G401 (cell line): ENCODE measurements around the gene DENND11. TPM values are rescaled to one million over a fixed set of nuclear protein-coding genes. Genes with fewer than 3 reads are reported as not detected.

ENCODE experiments used
- DNase-seq: peaks from one replicate; pipeline ENCODE4 v3.0.0-alpha.2; 2015; ENCODE audit warnings: low spot score
- in situ Hi-C: cut with HindIII; loops from 2 replicates; pipeline ENCODE4 v1.10.0; 2016; ENCODE audit warnings: low sequenced_read_pairs, mixed read lengths
- total RNA-seq: library from RNA; depleted of rRNA; stranded (reverse); fragments of >200 nt; shearing (Covaris generic); gene quantifications from 2 replicates; pipeline ENCODE4 v1.2.3, GENCODE V29; 2014

DENND11 gene
- total RNA-seq, 1 experiment from 2014 or later, result 1.7 TPM

DNA sequence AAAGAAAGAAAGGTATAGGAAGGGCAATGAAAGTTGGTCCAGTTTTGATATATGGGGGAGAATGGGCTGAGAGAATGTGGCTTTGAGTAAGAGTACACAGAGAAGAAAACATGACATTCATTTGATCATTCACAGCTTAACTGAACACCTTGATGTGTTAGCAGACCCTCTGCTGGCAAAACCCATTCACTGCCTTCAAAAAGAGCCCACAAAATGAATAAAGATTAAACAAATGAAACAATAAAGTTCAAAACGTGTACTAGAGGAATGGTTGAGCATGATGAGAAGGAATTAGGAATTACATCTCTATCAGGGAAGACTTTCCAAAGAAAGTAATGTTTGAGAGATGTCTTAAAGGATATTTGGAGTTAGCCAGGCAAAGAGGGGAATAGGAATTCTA is 8.3 kb upstream of the DENND11 start:
- in situ Hi-C loops, result no loop called here
- DNase-seq, result no peak

DNA sequence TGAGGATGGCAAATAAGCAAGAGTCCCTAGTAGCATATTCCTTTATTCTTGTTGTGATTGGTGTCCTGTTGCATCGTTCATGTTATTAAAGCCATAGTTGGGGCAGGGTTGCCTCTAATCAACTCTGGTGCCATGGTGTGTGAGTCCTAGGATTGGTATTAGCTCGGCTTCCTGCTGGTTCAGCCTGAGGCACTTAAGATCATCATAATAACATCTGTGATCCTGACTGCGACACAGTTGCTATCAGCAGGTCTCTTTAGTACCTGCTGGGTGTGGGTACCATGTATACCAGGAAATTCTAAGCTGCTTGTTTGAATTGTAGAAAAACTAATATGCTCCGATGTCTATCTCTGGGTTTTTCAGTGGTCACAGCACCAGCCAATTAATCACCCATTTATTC is 7.8 kb upstream of the DENND11 start:
- DNase-seq, result no peak
- in situ Hi-C loops, result no loop called here

DNA sequence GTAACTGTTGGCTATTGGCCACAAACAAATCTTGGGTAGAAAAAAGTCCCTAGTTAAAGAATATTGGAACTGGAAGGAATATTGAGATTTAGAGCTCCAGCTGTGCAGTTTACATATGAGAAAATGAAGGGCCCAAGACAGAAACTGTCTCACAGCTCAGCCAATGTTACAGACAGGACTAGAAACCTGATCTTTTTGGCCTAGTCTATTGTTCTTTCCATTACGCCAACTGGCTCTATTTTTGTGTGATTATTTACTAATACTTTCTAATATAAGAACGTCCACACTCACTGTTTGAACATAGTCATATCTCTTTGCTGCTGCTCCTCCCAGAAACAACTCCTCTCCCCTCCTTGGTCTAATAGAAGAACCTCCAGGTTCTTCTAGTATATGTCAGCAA is 7.4 kb upstream of the DENND11 start:
- no peak for DNase-seq
- in situ Hi-C loops, result no loop called here

DNA sequence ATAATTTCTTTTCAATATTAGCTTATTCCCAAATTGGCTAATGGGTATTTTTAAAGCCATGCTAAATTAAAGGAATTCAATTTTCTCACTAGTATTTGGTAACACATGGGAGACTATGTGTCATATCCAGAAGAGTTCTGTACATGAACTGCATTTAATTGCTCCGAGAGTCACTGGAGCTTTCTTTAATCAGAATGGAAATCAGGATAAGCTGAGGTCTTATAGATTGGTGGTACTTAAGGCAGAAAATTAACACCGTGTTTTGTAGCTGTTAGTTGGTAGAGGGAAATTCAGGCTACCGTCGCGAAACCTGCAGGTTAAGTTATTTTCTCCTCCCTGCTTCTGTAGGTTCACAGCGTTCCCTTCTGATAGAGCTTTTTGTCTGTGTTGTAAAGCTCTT is 6.4 kb upstream of the DENND11 start, which contains the start of gene WEE2:
Gene WEE2 (plus strand): TSS at position 3 of the 400 bp plus-strand sequence. CDS start 406 bp downstream, outside the sequence.
- in situ Hi-C loops, result no loop called here
- no peak for DNase-seq

DNA sequence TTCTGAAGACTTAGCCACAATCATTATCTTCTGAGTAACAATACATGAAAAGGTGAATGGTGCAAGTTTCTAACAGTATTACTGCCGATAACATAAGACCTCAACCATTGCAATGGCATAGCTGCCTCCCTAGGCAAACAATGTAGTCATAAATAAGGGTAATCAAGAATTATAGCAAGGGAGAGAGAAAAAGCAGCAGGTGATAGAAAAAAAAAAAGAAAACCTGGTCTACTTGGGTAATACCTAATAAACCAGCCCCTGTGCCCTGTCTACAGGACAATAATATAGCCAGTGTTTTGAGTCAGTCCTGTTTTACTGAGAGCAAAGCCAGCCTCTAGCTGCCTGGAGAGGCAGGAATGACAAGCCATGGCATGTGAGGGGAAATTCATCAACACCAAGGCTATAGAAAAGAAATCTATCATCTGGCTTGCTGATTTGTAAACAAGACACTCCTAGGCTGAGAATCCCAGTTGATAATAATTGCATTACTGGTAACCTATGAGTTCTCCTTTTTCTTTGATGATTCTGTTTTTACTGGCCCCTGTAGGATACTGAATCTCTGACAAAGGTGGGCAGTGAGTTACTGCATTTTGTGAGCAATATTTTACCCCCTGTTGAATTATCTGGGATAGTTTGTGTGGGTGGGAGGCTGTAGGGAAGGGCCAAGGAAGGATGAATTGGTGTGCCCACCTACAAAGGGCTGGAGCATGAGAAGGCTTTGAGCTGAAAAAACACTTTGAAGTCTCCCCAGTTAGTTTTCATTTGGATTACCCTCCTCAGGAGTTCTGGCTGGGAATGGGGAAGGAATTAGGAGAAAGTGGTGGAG is 4.5 kb upstream of the DENND11 start:
- DNase-seq, result no peak
- in situ Hi-C loops, result no loop called here

DNA sequence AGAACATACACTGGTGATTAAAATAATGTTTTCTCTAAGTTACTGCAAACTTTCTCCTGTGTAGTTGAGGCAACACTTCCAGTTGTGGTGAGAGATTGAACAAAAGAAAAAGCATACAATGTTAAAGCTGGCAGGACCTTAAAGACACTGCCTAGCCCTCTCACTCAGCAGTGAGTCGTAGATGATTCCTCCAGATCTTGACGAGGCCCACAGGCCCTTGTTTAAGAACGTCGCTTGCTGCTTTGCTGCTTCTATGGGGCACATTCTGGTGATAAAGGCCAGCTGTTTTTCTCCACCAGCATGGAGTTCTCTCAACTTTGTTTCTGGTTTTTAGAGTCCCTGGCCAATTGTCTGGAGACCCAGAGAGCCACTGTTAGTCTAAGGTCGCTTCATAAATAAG is 2.8 kb upstream of the DENND11 start:
- in situ Hi-C loops, result no loop called here

DNA sequence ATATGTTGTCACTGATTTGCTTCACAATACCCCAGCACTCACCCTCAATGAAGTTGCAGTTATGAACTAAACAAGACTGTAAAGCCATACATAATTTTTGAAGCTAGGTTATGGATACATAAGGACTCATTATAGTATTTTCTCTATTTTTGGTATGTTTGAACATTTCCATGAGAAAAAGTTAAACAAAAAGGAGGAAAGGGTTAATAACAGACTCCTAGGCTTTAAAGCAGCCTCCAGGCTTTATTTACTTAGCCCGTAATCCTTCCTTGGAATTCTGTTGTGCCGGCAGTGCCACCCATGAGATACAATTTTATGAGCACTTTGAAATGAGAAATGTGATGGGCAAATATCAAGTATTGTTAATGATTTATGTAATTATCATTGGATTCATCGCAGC is 2.1 kb upstream of the DENND11 start:
- in situ Hi-C loops, result no loop called here
- no peak for DNase-seq

More for the DNA sequence above, 2.8 kb upstream of the DENND11 start:
- DNase-seq, result no peak

DNA sequence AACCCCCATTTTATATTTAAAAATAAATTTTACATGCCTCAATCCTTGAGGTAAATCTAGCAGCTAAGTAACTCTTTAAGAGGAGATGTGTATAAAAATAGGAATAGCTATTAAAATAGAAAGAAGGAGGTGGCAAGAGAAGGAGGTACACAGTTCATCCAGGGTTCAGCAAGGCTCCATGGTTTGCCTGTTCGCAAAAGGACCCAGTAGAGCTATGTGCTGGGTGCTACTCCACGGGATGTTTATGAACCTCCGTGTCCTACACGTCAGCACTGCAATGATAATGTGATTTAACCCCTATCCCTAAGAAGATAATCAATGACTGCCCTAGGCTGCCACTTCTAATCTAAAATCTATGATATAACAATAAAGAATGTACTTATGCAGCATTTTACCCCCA is 926 bp upstream of the DENND11 start:
- DNase-seq, result no peak
- in situ Hi-C loops, result no loop called here

DNA sequence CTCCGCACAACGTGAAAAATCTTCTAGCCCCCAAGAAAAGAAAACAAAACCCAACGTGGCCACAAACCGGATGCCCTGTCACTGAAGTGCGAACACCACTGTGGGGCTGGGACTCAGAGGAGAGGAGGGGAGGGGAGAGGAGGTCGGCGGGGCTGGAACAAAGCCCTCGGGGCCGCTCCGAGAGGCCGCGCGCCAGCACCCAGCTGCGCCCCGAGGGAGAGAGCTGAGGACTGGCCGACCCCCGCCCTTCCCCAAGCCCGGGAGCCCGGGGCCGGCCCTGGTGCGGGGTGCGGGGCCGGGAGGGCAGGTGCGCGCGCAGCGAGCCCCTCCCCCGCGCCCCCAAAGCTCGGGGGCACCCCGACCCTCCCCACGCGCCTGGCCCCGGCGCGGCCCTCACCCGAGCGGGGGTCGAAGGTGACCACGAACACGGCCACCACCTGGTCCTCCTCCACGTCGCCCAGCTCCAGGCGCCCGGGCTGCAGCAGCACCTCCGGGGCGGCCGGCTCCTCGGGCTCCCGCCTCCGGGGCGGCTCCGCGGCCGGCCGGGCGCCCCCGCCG is 398 bp downstream of the DENND11 start:
- DNase-seq, result peak; percentile 42
- in situ Hi-C loops, result no loop called here

DNA sequence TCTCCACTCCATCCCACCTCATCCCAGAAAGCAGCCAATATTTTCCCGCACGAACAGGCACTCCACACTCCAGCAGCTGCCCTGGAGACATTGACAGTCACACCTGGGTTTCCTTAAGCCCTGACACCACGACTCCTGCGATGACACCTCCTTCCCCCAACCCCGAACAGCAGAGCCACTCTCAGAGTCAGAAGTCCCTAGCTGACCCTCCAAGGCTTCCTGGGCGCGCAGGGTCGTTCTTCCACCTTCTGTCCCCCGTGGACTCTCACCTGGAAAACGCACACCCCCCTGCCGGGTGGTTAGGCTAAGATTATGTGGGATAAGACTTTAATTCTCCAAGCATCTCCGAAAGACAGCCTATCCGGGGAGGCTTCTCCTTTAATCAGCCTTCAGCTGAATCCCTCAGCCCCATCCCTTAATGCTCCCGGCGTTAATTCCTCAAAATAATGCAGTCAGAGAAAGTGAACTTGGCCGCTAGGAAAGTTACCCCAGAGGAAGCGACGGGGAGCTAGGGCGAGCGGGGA is 1.1 kb downstream of the DENND11 start:
- peak; percentile 32 for DNase-seq

DNA sequence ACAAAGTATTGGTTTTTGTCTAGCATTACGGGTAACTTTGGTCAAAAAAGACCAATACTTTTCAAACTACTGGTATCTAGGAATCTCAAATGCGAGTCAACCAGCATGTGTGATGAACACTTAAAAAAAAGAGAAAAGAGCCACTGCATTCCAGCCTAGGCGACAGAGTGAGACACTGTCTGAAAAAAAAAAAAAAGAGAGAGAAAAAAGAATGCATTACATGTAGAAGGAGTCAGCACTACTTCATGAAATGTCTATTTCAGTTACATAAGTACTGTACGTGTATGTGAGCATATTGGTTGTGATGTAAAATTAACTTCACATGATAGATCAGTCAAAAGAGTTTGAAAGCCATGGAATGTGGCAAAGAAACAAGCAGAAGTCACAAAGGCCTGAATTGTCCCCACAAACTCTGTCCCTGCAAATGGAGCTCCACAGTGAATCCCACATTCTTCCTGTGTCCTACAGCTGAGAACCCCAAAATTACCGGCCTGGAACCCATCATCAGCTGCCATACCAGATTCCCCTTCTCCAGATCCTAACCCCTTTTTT is 1.6 kb downstream of the DENND11 start:
- in situ Hi-C loops, result no loop called here
- DNase-seq, result peak; percentile 47

More for the DNA sequence above, 1.1 kb downstream of the DENND11 start:
- in situ Hi-C loops, result no loop called here

DNA sequence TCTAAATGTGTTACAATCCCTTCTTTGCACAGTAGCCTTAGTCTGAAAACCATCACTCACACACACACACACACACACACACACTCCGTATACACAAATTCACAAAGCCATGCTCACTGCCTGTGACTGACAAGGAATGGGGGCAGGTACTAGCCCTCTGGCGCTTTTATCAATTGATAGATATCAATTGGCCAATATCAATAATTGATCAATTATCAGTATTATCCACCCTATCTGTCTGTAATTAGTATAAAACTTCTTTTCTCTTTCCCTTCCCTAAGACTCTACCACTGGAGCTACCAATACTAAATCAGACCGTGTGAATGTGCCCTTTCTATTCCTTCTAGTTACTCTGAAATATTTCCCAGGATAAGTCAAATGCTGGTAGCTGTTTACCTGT is 2.1 kb downstream of the DENND11 start:
- in situ Hi-C loops, result no loop called here
- no peak for DNase-seq

DNA sequence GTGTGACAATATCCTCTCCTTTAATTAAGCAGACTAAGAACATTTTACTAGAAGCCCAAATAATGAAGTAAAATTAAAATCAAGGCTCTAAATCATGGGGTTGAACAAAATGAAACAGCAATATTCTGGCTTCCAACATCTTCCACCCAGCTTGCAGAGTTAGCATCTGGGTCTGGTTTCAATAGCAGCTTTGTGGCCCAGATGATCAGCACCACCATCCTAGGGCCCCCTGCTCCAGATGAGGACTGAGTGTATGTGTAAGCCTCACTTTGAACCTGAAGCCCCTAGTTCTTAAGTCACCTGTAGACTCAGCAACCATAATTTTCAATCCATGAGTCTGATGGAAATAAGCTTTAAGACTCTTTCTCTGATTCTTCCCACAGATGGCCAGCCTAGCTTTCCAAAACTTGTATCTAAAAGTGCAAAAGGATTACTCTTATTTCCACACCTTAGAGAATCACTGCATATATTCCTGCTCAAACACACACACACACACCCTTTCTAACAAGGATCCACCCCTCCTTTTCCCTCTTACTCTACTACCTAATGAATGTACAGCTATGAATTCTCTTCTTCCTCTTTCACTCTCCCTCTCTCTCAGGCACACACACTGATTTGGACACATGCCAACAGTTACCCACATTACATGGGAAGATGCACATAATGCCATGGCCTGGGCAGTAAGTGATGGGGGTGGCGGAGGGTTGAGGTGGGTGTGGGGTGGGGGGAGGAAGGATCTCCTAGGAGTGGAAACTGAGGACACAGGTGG is 3.5 kb downstream of the DENND11 start:
- in situ Hi-C loops, result no loop called here
- DNase-seq, result no peak

DNA sequence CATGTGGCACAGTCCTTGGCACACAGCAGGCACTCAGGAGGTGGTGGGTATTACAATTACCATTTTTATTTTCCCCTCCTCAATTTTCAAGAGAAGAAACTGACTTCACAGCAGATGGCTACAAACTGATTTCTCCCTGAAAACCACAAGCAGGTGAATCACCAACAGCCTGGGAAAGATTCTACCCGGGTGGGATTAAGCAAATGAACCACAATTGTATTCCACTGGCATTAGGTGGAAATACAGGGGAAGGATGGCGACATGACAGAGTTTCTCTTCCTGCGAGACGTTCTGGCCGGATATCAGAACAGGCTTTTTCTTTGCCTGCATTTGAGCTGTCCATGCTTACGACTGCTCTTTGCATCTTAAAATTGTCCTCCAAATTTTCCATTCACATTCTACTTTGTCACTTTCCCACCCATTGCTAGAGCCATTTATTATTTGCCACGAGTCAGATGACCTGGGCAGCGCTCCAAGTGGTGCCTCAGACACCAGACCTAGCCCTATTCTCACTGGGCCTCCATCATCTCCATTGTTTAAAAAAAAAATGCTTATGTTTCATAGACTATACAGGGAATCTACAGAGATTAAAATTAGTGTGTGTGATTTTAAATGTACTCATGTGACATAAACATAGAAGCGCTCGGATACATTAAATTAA is 4.6 kb downstream of the DENND11 start:
- in situ Hi-C loops, result no loop called here
- no peak for DNase-seq

DNA sequence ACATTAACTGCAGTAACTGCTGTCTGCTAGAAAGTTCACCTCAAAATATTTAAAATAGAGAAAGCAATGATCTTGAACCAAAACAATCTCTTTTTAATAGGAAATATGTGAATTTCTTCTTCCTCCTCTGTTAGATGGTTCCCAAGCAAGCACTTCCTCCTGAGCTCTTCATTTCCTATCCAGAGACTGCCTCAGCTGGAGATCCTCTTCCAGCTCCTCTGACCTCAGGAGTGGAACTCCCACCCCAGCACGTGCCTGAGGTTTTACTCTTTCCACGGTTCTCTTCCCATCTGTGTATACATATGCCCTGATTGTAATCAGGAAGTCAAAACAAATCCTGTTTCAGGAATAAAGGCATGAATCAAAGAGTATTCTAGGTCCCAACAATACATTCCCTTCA is 5.6 kb downstream of the DENND11 start:
- no peak for DNase-seq
- in situ Hi-C loops, result no loop called here

DNA sequence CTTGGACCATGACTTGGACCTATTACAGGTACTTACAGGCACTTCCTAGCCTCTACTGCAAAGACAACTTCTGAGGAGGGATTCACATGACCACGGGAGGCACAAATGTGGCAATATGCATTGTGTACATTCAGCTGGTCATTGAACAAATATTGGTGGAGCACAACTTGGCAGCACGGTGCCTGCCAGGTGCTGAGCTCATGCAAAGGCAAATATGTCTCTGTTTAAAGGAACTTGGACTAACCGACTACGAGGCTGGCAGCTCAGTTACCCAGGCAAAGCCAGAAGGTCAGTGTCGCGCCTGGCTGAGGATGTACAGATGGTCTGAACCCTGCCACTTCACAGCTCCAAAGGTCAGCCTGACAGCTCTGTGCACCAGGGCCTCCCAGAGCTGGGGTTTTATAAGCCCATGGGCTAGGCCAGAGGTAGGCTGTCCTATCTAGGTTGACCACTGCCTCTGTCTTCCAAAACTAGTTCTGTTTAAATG is 6.1 kb downstream of the DENND11 start:
- no peak for DNase-seq
- in situ Hi-C loops, result no loop called here

DNA sequence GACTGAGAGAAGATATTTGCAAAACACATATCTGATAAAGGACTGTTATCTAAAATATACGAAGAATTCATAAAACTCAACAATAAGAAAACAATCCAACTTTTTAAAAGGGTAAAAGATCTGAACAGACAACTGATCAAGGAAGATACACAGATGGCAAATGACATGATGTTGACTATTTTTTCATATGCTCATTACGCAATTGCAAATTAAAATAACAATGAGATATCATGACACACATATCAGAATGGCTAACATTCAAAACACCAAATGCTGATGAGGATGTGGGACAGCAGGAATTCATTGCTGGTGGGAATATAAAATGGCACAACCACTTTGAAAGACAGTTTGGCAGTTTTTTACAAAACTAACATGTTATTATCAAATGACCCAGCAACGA is 8.9 kb downstream of the DENND11 start:
- DNase-seq, result no peak
- in situ Hi-C loops, result no loop called here

DNA sequence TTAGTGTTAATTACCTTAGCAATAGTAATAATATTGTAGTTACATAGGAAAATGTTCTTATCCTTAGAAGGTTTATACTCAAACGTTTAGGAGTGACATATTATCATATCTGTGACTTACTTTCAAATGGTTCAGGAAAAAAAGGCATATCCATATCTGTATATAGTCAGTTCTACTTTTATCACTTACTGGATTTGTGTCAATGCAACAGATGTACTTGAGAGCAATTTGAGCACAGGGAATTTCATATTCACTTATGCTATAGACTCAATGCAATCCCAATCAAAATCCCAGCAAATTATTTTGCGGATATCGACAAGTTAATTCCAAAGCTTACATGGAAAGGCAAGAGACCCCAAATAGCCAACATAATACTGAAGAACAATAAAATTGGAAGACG is 10.0 kb downstream of the DENND11 start:
- no peak for DNase-seq
- in situ Hi-C loops, result no loop called here

DNA sequence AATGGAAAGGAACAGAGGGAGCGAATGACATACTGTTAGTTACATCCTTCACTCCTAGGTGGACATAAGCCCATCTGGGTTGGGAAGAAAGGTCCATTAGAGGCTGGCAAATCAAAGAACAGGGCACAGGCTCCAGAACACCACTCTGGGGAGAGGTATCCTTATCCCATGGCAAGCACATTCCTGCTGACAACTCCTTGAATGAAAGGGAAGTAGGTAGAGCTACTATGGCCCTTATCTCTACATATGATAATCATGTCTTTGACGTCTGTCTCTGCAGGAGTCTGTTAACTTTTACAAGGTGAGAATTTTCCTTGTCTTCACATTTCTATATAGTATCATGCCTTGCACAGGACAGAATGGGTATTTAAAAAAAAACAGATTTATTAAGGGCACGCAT is 10.4 kb downstream of the DENND11 start:
- DNase-seq, result no peak
- in situ Hi-C loops, result no loop called here
